IMR-90 (cell line): Measurements from ENCODE around the gene HSD3B1. TPM values are rescaled to one million over a fixed set of nuclear protein-coding genes. Genes with fewer than 3 reads are reported as not detected.

ENCODE experiments used
- ATAC-seq: fragments of 200-7000 bp; cut with Tn5 transposase; 2 replicates; pipeline ENCODE4 v1.9.1; 2020; ENCODE audit warnings: low read depth, mild to moderate bottlenecking, moderate library complexity
- BruUV-seq: library from RNA; stranded (reverse); fragments of 400-500 nt; replicated peaks from 2 replicates; lab custom pipeline; 2021; lab: Mats Ljungman, UMichigan
- CTCF ChIA-PET: fragments of 300-600 bp; formaldehyde crosslinking; extraction: SDS; loops from one replicate; lab custom pipeline; 2021; ENCODE audit warnings: antibody characterized with exemption; lab: Yijun Ruan, JAX
- POLR2A ChIA-PET: fragments of 300-600 bp; sonication (Branson Sonifier 250); formaldehyde crosslinking; loops from one replicate; lab custom pipeline; 2022; ENCODE audit warnings: antibody characterized with exemption; ENCODE audit not compliant: unreplicated experiment; lab: Charles Lee
- DNase-seq: peaks from one replicate; pipeline ENCODE4 v3.0.0; 2013
- H2AFZ ChIP-seq: replicated peaks from 2 replicates; pipeline ENCODE3; 2013; ENCODE audit warnings: low read length, mild to moderate bottlenecking; ENCODE audit not compliant: poor library complexity
- H2AK5ac ChIP-seq: 2 replicates; pipeline ENCODE4 v1.6.1; 2013; ENCODE audit warnings: low read depth, low read length, inconsistent platforms
- H2AK9ac ChIP-seq: replicated peaks from 2 replicates; pipeline ENCODE3; 2013; ENCODE audit warnings: mild to moderate bottlenecking, low read depth, low read length, moderate library complexity; ENCODE audit not compliant: poor library complexity
- H2BK120ac ChIP-seq: 2 replicates; pipeline ENCODE4 v1.6.1; 2013; ENCODE audit warnings: low read depth, low read length, inconsistent platforms
- H2BK15ac ChIP-seq: 3 replicates; pipeline ENCODE4 v1.6.1; 2013; ENCODE audit warnings: low read depth, low read length, inconsistent platforms
- H2BK20ac ChIP-seq: 2 replicates; pipeline ENCODE4 v1.6.1; 2013; ENCODE audit warnings: low read depth, mild to moderate bottlenecking, inconsistent platforms, low read length, moderate library complexity
- H2BK5ac ChIP-seq: 2 replicates; pipeline ENCODE4 v1.6.1; 2013; ENCODE audit warnings: mild to moderate bottlenecking, low read depth, low read length, inconsistent platforms; ENCODE audit not compliant: poor library complexity, severe bottlenecking
- H3K14ac ChIP-seq: replicated peaks from 2 replicates; pipeline ENCODE4 v1.6.1; 2013; ENCODE audit warnings: low read depth, low read length, inconsistent platforms
- H3K18ac ChIP-seq: 2 replicates; pipeline ENCODE4 v1.6.1; 2013; ENCODE audit warnings: low read depth, low read length, control low read depth
- H3K23ac ChIP-seq: 2 replicates; pipeline ENCODE4 v1.6.1; 2013; ENCODE audit warnings: low read depth, low read length, inconsistent platforms
- H3K27ac ChIP-seq: 2 replicates; pipeline ENCODE4 v1.5.1; 2013; ENCODE audit warnings: mild to moderate bottlenecking, control low read depth, low read length; ENCODE audit not compliant: insufficient read depth
- H3K27me3 ChIP-seq: 2 replicates; pipeline ENCODE4 v1.6.1; 2013; ENCODE audit warnings: low read length; ENCODE audit not compliant: control insufficient read depth, insufficient read depth
- H3K36me3 ChIP-seq: 2 replicates; pipeline ENCODE4 v1.6.1; 2013; ENCODE audit warnings: low read length, mixed read lengths; ENCODE audit not compliant: control insufficient read depth, insufficient read depth
- H3K4ac ChIP-seq: 2 replicates; pipeline ENCODE4 v1.6.1; 2013; ENCODE audit warnings: low read depth, low read length, inconsistent platforms
- H3K4me1 ChIP-seq: 2 replicates; pipeline ENCODE4 v1.6.1; 2013; ENCODE audit warnings: low read length, mixed read lengths; ENCODE audit not compliant: control insufficient read depth, insufficient read depth
- H3K4me2 ChIP-seq: 2 replicates; pipeline ENCODE4 v1.6.1; 2013; ENCODE audit warnings: low read depth, mild to moderate bottlenecking, control low read depth, low read length, moderate library complexity
- H3K4me3 ChIP-seq: 2 replicates; pipeline ENCODE4 v1.5.1; 2013; ENCODE audit warnings: low read depth, mild to moderate bottlenecking, control low read depth, low read length, moderate library complexity; ENCODE audit not compliant: insufficient read depth
- H3K56ac ChIP-seq: 2 replicates; pipeline ENCODE4 v1.6.1; 2013; ENCODE audit warnings: low read length, inconsistent platforms; ENCODE audit not compliant: insufficient read depth; ENCODE audit errors: extremely low read depth
- H3K79me1 ChIP-seq, 2 experiments: 2 replicates each; pipeline ENCODE4 v1.6.1; 2013; ENCODE audit warnings: low read length in 2 of 2, inconsistent platforms in 1 of 2, low read depth in 1 of 2
- H3K9ac ChIP-seq: 2 replicates; pipeline ENCODE4 v1.6.1; 2013; ENCODE audit warnings: low read depth, low read length, control low read depth
- H3K9me1 ChIP-seq: 2 replicates; pipeline ENCODE4 v1.6.1; 2013; ENCODE audit warnings: low read length, inconsistent platforms; ENCODE audit not compliant: insufficient read depth
- H3K9me3 ChIP-seq: 2 replicates; pipeline ENCODE4 v1.6.1; 2013; ENCODE audit warnings: low read length; ENCODE audit not compliant: control insufficient read depth, insufficient read depth
- H4K20me1 ChIP-seq: 2 replicates; pipeline ENCODE4 v1.6.1; 2013; ENCODE audit warnings: low read length, inconsistent platforms; ENCODE audit not compliant: insufficient read depth
- H4K5ac ChIP-seq: 2 replicates; pipeline ENCODE4 v1.6.1; 2013; ENCODE audit warnings: mild to moderate bottlenecking, low read depth, low read length, control low read depth
- H4K8ac ChIP-seq, 2 experiments: 2 replicates each; pipeline ENCODE4 v1.6.1; 2013; ENCODE audit warnings: low read depth in 2 of 2, low read length in 2 of 2, control low read depth in 1 of 2, inconsistent platforms in 1 of 2
- H4K91ac ChIP-seq: 2 replicates; pipeline ENCODE4 v1.6.1; 2013; ENCODE audit warnings: low read depth, low read length, inconsistent platforms; ENCODE audit not compliant: insufficient read depth
- CEBPB ChIP-seq: IDR thresholded peaks from 2 replicates; pipeline ENCODE4 v1.6.1; 2012; ENCODE audit warnings: low read depth, low read length, improper control_type of control experiment
- CHD1 ChIP-seq: IDR thresholded peaks from 2 replicates; pipeline ENCODE4 v1.6.1; 2012; ENCODE audit warnings: low read depth, low read length, improper control_type of control experiment
- FOS ChIP-seq: fragments of 150-350 bp; IDR thresholded peaks from 2 replicates; pipeline ENCODE4 v1.6.1; 2016; ENCODE audit warnings: low read depth, low read length
- MAFK ChIP-seq: IDR thresholded peaks from 2 replicates; pipeline ENCODE4 v1.6.1; 2012; ENCODE audit warnings: low read depth, low read length, improper control_type of control experiment
- NFE2L2 ChIP-seq: fragments of 150-350 bp; IDR thresholded peaks from 2 replicates; pipeline ENCODE4 v1.6.1; 2016; ENCODE audit warnings: low read depth, mild to moderate bottlenecking, low read length
- RFX5 ChIP-seq: IDR thresholded peaks from 2 replicates; pipeline ENCODE4 v1.8.0; 2012; ENCODE audit warnings: low read depth, mild to moderate bottlenecking, low read length, moderate library complexity
- WGBS, 2 experiments: methylation state at CpG; one replicate each; pipeline versions ENCODE4 v1.1.5 to v1.1.7; 2013; ENCODE audit warnings: missing lambda C conversion rate in 2 of 2; ENCODE audit not compliant: insufficient read length in 1 of 2; ENCODE audit errors: extremely low coverage in 2 of 2; 5-methylcytosine and 5-hydroxymethylcytosine counted together
- dilution Hi-C: fragments of 300-500 bp; cut with HindIII; formaldehyde crosslinking; loops from one replicate; pipeline ENCODE4 v1.14.3; 2018; ENCODE audit warnings: low sequenced_read_pairs; ENCODE audit not compliant: unreplicated experiment
- in situ Hi-C: fragments of 300-500 bp; cut with MboI; formaldehyde crosslinking; loops from 3 replicates; pipeline ENCODE4 v1.14.3; 2019; ENCODE audit warnings: low sequenced_read_pairs, inconsistent platforms, mixed read lengths
- intact Hi-C: fragments of 100-400 bp; cut with micrococcal nuclease; formaldehyde crosslinking; loops from 2 replicates; pipeline ENCODE4 v1.10.0; 2022
- polyA plus RNA-seq, 3 experiments: library from polyadenylated mRNA; depleted of rRNA; stranded (reverse); fragments of >200 nt; gene quantifications; 2 replicates each; pipeline ENCODE4 v1.2.3, GENCODE V29; 2012; ENCODE audit warnings: low replicate concordance in 1 of 3
- total RNA-seq: library from RNA; depleted of rRNA; stranded (reverse); fragments of >200 nt; gene quantifications from 2 replicates; pipeline ENCODE4 v1.2.3, GENCODE V29; 2012
- TF ChIP-seq, protein P1 (sequence below): fragments of 150-350 bp; IDR thresholded peaks from 2 replicates; pipeline ENCODE4 v1.6.1; 2016; ENCODE audit warnings: low read depth, mild to moderate bottlenecking, low read length, moderate library complexity, borderline replicate concordance

The HSD3B1 gene
- total and polyA plus RNA-seq, 2 of the 4 experiments (the other 2 are of a cell fraction): not detected

DNA sequence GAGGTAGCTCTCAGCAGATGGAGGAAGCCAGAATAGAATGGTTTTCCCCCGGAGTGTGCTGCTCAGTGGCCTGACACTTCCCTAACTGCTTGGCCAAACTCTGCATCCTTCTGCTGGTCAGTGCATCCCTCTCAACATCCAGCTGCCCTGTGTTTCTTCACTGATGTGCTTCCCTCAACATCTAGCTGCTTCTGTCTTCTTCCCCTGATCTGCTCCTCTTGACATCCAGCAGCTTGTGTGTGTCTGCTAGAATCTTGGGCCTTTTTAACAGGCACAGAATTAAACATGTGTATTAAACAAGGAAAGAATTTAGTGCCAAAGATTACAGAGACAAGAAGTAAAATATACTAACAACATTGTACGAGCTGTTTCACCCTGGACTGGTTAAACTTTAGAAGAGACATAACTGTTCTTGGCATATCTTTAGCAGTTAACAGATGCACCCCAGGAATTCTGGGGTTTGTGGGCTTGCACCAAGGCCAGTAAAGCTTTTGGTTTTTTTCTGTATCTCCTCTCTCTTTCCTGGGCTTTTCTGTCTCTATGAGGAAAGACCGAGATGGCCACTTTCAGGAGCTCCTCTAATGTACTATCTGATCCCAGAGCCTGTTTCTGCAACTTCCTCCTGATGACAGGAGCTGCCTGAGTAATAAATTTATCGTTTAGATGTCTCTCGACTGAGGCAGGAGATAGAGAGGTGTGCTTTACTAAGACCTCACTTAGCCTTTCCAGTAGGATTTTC, 34.8 kb upstream of the HSD3B1 start:
- Histone ChIP-seq H3K4me3 (no peak overlapping the region), H3K36me3 (no peaks in the 10 kb centered on the region), H2AK5ac (no peak overlapping the region), H2BK15ac (no peak overlapping the region), H3K9me1 (no peaks in the 10 kb centered on the region), H2AK9ac (no peak overlapping the region), H2AFZ (no peak overlapping the region), H3K23ac (no peak overlapping the region), H3K27ac (no peak overlapping the region), H3K9ac (no peak overlapping the region), H4K91ac (no peak overlapping the region), H2BK120ac (no peak overlapping the region), H3K56ac (no peak overlapping the region), H3K27me3 (no peaks in the 10 kb centered on the region), H3K14ac (no peak overlapping the region), H2BK20ac (no peak overlapping the region), H4K20me1 (no peaks in the 10 kb centered on the region), H3K9me3 (no peaks in the 10 kb centered on the region), H3K79me1 (no peaks in the 10 kb centered on the region), H4K5ac (no peak overlapping the region), H3K4ac (no peak overlapping the region), H3K4me2 (no peak overlapping the region), H2BK5ac (no peak overlapping the region), H4K8ac (no peak overlapping the region), H3K18ac (no peak overlapping the region), H3K4me1 (no peaks in the 10 kb centered on the region)
- intact Hi-C loops (no loop called here), in situ Hi-C loops (no loop called here), dilution Hi-C loops (no loop called here)
- no TSS peak for BruUV-seq
- ATAC-seq (no peak), DNase-seq (no peak)
- WGBS, 2 experiments: 20% methylated on average over 1 of the region's 5 CpGs; no CpG with 5 or more reads in 1 of the 2 experiments
- ChIA-PET CTCF (no interaction called here), POLR2A (no interaction called here)
- no peak for TF ChIP-seq CEBPB
- TF ChIP-seq FOS: no peak
- no peak for TF ChIP-seq RFX5
- TF ChIP-seq, protein P1, sequence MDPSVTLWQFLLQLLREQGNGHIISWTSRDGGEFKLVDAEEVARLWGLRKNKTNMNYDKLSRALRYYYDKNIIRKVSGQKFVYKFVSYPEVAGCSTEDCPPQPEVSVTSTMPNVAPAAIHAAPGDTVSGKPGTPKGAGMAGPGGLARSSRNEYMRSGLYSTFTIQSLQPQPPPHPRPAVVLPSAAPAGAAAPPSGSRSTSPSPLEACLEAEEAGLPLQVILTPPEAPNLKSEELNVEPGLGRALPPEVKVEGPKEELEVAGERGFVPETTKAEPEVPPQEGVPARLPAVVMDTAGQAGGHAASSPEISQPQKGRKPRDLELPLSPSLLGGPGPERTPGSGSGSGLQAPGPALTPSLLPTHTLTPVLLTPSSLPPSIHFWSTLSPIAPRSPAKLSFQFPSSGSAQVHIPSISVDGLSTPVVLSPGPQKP: no peak
- TF ChIP-seq CHD1: no peak
- TF ChIP-seq MAFK: no peak
- no peak for TF ChIP-seq NFE2L2
